Measurements from ENCODE around the gene TCEA2.

- TF ChIP-seq CTCF (conservative IDR thresholded peaks at IDR 0.05 in 1 of 2, IDR thresholded peaks at IDR 0.05 in 1 of 2; ENCODE audit: low read depth in 1 of 2, low read length in 2 of 2) = no peak
- no peak for TF ChIP-seq EZH2 (IDR thresholded peaks at IDR 0.05; ENCODE audit: low read length, missing control alignments)
These were observed 49.0 kb downstream of the TCEA2 start for GRCh38 chr20:64111841-64112641.

Measured in fibroblast of lung (primary cell).